ENCODE data around the gene WFS1.
A peak's percentile ranks its signal among the peaks of the same experiment; 100 is the strongest.

WFS1 gene

DNA sequence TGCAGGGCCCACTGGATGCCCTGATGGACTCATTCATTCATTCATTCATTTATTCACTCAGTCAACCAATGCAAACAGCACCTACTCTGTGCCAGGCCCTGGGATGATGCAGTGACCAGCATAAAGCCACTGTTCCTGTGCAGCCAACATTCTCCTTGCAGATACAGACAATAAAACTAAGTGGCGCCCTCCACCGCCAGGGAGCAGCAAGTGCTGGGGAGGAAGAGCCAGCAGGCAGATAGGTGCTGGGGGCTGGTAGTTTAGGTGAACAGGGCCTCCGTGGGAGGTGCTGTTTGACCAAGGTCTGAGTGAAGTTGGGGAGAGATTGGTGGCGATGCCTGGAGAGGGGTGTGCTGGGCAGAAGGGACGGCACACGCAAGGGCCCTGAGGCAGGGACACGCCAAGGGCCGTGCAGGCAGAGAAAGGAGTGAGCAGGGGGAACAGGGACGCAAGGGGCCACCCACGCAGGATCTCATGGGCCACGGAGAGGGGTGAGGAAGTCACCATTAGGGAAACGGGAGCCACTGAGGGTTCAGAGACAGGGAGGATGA, 65.5 kb downstream of the WFS1 start:
- FAIRE-seq: no peak

GRCh38 chr4:6336166-6336565, 66.5 kb downstream of the WFS1 start:
- DNase-seq (ENCODE audit: insufficient read length, low spot score) (no peak), FAIRE-seq (no peak)

More for the DNA sequence above, 65.5 kb downstream of the WFS1 start:
- no peak for DNase-seq (ENCODE audit: insufficient read length, low spot score)

GRCh38 chr4:6337331-6337935, 67.8 kb downstream of the WFS1 start:
- no peak for DNase-seq (ENCODE audit: insufficient read length, low spot score)
- no peak for FAIRE-seq

DNA sequence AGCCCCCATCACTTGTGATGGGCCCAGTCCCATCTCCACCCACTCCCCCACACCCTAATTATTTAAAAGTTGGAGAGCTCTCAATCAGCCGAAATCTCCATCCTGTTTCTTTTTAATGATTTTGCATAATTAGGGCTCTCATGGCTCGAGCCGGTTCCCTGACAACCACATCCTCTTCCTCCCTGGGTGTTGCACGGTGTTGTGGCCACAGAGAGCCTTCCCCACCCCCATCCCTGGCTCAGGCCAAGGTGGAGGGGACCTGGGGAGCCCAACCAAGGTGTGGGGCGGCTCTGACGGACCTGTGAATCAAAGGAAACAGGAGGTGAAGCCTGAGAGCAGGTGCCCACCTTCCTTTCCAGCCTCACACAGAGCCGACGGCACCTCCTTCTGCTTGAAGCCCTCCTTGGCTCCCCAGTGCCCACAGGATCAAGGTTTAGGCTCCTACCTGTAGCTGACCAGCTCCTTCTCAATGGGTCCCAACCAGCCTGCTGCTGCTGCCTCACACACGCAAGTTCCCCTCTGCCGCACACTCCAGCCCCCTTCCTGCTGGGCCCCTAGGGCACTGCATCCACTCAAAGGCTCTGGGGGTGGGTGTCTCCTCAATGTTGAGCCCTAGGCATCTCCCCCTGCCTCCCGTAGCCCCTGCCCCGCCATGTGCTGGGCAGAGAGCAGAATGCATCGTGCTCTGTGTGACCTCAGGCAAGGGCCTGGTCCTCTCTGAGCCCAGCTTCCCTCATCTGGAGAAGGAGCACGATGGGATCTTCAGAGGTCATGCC, 68.7 kb downstream of the WFS1 start:
- FAIRE-seq (peak; percentile 8), DNase-seq (ENCODE audit: insufficient read length, low spot score) (no peak)

- DNase-seq (ENCODE audit: insufficient read length, low spot score): no peak
- FAIRE-seq: no peak
Measured at GRCh38 chr4:6338951-6339817, 69.5 kb downstream of the WFS1 start.

DNA sequence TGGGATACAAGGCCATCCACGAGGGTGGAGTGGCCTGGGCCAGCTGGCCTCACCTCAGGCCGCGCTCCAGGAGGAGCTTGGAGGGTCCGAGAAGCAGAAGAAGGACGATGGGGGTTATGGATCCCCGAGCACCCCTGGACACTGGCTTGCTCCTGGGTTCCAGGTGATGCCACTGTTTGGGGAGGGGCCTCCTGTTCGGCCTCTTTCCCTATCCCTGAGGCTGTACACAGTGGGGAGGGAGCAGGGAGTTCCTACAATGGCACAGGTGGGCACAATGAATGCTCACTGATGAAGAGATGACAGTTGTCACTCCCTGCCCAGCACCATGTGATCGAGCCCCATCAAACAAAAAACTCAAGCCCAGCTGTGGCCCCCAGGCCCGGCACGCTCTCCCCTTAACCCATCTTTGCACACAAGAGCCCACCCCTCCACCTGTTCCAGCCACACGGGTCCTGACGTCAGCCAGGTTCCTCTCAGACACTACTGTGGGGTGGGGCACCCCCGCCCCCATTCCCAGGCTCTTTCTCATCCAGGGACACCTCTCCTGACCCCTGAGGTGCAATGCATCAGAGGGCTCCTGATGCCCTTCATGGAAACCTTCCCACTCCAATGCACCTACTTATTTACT, 70.3 kb downstream of the WFS1 start:
- FAIRE-seq (no peak), DNase-seq (ENCODE audit: insufficient read length, low spot score) (no peak)

DNA sequence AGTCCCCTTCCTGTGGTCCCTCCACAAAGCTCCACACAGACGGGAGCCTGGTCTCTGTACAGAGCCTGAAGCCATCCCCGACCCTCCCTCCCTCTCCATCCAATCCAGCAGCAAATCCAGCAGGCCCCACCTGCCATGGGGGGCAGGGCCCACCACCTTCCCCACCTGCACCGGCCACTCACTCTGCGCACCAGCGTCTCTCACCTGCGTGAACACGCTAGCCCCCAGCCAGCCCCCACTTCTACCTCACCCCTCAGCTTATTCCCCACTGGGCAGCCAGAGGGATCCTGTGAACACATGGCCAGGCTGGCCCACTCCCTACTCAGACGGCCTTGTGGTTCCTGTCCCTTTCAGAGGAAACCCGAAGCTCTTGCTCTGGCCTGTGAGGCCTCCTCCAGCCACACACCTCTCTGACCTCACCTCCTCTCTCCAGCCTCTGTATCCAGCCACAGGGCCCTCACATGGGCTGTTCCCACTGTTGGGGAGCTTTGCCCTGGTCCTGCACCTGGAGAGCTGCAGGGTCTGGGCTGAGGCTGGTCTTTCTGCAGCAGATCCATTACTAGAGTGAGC, 70.9 kb downstream of the WFS1 start:
- FAIRE-seq (no peak), DNase-seq (ENCODE audit: insufficient read length, low spot score) (no peak)

GRCh38 chr4:6341696-6342095, 72.0 kb downstream of the WFS1 start:
- no peak for FAIRE-seq
- no peak for DNase-seq (ENCODE audit: insufficient read length, low spot score)

DNA sequence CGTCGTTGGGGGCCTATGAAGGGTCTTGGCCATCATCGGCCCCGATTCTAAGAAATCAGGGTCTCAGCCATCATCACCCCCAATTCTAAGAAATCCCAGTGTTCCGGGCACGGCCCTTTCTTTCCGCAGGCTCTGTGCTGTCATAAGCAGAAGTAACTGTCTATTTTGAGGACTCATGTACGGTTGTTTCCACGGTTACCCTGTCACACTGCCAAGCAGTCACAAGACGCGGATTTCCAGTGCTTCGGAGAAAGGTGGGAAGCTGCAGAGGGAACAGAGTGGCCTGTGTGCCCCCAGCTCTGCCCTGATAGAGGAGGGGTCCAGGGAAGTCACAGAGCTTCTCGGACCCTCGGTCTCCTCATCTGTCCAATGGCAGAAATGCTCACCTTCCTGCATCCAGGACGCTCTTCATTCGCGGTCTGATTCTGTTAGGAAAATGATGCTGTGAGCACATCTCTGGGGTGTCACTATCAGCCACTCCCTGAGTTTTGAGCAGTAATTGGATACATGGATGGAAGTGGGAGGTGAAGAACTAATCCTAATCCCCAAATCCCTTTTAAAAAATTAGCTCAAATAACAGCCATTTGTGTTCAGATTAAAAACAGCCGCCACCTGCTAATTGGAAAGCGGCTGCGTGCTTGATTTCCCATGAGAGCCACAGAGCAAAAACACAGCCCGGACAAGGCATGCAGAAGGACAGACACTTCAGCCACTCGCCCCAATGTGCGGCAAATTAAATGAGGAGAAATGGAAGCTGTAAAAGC, 73.1 kb downstream of the WFS1 start:
- FAIRE-seq (no peak), DNase-seq (ENCODE audit: insufficient read length, low spot score) (no peak)

DNA sequence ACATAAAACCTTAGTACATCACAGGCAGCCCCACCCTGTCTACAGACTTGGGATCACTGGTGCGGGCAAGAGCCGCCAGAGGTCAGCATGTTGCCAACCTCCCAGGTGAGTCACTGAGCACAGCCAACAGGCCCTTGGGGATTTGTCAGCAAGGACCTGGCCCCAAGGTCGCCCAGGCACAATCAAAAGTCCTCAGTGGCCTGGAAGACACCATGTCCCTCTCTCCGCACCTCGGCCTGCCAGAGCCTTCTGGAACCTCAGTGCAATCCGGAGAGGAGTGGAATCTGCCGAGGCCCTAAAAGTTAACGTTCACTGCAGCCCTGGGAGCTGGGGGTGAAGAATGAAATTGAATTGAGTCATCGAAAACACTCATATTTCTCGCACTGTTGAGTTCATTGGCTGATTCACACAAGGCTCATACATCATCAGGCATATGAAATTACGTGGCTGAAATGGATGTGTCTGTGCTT, 74.3 kb downstream of the WFS1 start:
- no peak for DNase-seq (ENCODE audit: insufficient read length, low spot score)
- FAIRE-seq: no peak

DNA sequence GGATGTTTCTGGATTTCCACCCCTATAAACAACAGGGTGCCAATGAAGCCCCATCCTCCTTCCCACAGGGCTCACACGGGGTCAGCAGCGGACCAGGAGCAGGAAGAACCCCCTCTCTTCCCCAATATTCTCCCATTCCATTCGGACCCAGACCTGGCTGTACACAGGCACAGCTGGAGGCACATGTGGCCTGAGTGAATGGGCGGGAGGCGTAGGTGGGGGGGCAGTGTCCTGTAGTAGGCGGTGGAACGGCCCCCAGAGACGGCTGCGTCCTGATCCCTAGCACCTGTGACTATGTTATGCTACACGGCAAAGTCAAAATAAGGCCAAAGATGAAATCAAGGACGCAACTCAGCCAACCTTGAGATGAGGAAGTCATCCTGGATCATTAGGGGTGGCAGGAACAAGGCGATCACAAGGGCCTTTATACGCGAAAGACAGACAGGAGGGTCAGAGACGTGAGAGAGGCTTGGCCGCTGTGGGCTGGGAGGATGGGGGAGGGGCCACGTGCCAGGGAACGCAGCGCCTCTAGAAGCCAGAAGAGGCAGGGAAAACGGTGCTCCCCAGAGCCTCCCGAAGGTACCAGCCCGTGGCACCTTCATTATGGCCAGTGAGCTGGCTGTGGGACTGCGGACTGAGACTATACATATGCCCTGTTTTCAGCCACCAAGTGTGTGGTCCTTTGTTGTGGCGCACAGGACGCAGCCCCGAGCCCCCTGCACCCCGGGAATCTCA, 75.6 kb downstream of the WFS1 start:
- DNase-seq (ENCODE audit: insufficient read length, low spot score) (no peak), FAIRE-seq (no peak)

DNA sequence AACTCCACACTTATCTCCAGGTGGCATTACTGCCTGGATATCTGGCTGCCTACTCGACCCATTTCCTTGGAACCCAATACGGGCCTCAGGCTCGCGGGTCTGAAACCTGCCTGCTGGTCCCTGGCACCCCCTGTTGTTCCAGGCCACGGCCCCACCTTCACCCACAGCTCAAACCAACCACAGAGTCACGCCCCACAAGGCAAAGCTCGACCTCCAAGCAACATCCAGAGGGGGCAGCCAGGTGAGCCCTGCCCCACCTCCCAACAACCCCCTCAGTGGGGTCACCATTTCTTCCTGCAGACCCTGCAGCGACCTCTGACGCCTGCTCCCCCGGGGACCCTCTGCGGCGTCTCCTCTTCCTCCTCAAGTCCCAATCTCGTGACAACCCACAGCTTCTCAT, 76.2 kb downstream of the WFS1 start:
- DNase-seq (ENCODE audit: insufficient read length, low spot score): no peak
- no peak for FAIRE-seq

GRCh38 chr4:6346373-6347110, 76.9 kb downstream of the WFS1 start:
- FAIRE-seq (no peak), DNase-seq (ENCODE audit: insufficient read length, low spot score) (no peak)

- FAIRE-seq (no peak), DNase-seq (ENCODE audit: insufficient read length, low spot score) (no peak)
Measured at GRCh38 chr4:6347511-6348045, 77.9 kb downstream of the WFS1 start.

GRCh38 chr4:6348408-6348807, 78.8 kb downstream of the WFS1 start:
- FAIRE-seq: no peak

GRCh38 chr4:6349896-6350603, 80.4 kb downstream of the WFS1 start:
- no peak for DNase-seq (ENCODE audit: insufficient read length, low spot score)
- FAIRE-seq: no peak

More at GRCh38 chr4:6348408-6348807, 78.8 kb downstream of the WFS1 start:
- no peak for DNase-seq (ENCODE audit: insufficient read length, low spot score)

DNA sequence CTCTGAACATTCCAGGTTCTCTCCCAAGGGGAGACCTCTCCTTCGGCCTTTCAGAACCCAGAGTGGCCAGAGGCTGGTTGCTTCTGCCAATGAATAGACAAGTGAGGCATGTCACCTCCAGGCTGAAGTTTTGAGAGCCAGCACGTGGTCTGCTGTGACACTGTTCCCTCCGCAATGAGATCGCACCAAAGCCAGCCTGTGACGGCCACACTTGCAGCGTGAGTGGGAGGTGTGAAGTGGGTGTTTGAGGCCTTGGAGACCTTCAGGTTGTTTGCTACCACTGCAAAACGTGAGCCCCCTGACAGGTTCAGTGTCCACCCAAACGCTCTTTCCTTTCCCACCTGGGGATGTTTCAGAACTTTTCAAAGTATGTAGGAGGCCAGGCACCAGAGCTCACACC, 81.0 kb downstream of the WFS1 start:
- no peak for DNase-seq (ENCODE audit: insufficient read length, low spot score)

More for the DNA sequence above, 81.0 kb downstream of the WFS1 start:
- no peak for FAIRE-seq

Data from GM19239 (cell line).